CD4-positive, alpha-beta T cell treated with Interleukin-15 for 4 hours (primary cell): ENCODE measurements around the gene KDM1A.

Source experiments
- DNase-seq: peaks from one replicate; pipeline ENCODE4 v3.0.0-alpha.2; 2020; ENCODE audit warnings: low spot score

Gene KDM1A

GRCh38 chr1:23110391-23110790, 91.1 kb downstream of the KDM1A start:
- DNase-seq, result no peak

- DNase-seq, result no peak
Measured at GRCh38 chr1:23111600-23112535, 92.6 kb downstream of the KDM1A start.

GRCh38 chr1:23114424-23115079, 95.3 kb downstream of the KDM1A start:
- no peak for DNase-seq

GRCh38 chr1:23116216-23116836, 97.1 kb downstream of the KDM1A start:
- no peak for DNase-seq

- no peak for DNase-seq
Measured at GRCh38 chr1:23116921-23117699, 97.8 kb downstream of the KDM1A start.

GRCh38 chr1:23118407-23118806, 99.1 kb downstream of the KDM1A start:
- no peak for DNase-seq

- DNase-seq, result peak; percentile 75
Measured at GRCh38 chr1:23118957-23119792, 99.9 kb downstream of the KDM1A start.

- DNase-seq, result no peak
Measured at GRCh38 chr1:23120383-23120782, 101.1 kb downstream of the KDM1A start.

- DNase-seq, result no peak
Measured at GRCh38 chr1:23122023-23122748, 102.9 kb downstream of the KDM1A start.

GRCh38 chr1:23122796-23123195, 103.5 kb downstream of the KDM1A start:
- no peak for DNase-seq

- DNase-seq, result no peak
Measured at GRCh38 chr1:23123528-23123927, 104.3 kb downstream of the KDM1A start.

GRCh38 chr1:23124259-23125026, 105.2 kb downstream of the KDM1A start:
- no peak for DNase-seq

- no peak for DNase-seq
Measured at GRCh38 chr1:23125489-23125888, 106.2 kb downstream of the KDM1A start.

GRCh38 chr1:23126200-23126599, 106.9 kb downstream of the KDM1A start:
- no peak for DNase-seq

- no peak for DNase-seq
Measured at GRCh38 chr1:23126801-23127200, 107.5 kb downstream of the KDM1A start.

GRCh38 chr1:23129846-23130245, 110.6 kb downstream of the KDM1A start:
- no peak for DNase-seq

- DNase-seq, result no peak
Measured at GRCh38 chr1:23132033-23132432, 112.8 kb downstream of the KDM1A start.
